Uterus (tissue), 2 donors: Measurements from ENCODE around the gene AGPAT4.

Experiments
- POLR2A ChIP-seq, 2 donors: fragments of 450-650 bp; IDR thresholded peaks; one replicate each; pipeline ENCODE4 v1.6.1; 2016; ENCODE audit warnings: antibody characterized with exemption in 2 of 2, mild to moderate bottlenecking in 1 of 2, moderate library complexity in 1 of 2
- TF ChIP-seq, protein P1 (sequence below), 4 experiments: fragments of 200-600 bp in 2 of 4; fragments of 450-650 bp in 2 of 4; sonication (generic) in 2 of 4; IDR thresholded peaks; one replicate each; pipeline ENCODE4 v1.5.1; 2016 to 2019; ENCODE audit warnings: antibody characterized with exemption in 4 of 4, mild to moderate bottlenecking in 2 of 4, moderate library complexity in 1 of 4

DNA sequence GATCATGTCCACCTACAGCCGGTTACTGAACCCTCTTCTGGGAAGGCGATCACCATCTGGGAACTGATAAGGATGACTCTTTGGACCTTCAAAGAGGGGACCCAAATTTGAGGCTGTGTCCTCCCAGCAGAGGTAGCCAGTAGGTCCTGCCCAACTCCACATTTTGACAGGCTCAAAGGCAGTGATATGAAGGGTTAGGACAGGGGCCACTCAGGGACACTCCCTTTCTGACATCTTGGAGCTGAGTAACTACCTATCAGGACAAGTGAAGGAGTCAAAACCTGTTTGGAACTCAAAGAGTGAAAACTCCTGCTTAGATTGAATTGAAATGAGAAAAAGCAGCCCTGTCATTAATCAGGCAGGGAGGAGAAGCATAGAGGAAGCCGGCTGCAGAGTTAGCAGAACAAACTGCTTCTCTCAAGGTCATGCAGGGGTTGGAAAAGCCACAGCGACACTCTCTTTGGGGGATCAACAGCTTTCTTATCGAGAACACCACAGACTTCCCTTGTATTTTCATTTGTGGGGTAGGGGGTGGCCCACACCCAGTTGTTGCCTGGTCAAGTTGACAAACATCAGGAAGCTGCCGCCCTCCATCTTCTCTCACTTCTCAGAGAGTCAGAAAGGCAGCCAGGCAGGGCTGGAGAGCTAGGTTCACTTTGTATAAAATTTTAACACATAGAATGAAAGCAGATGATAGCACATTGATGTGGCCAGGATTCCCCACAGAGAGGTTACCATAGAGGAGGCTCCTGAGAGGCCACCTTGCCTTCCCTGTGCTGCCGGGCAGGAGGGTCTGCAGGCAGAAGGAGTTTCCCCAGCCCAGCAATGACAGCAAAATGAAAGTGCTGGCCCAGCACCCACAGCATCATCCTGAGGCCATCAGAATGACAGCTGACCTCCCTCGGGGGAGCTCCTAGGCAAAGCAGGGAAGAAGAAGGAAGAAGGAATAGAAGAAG is 47.6 kb downstream of the AGPAT4 start:
- TF ChIP-seq POLR2A (IDR thresholded peaks at IDR 0.05), result no peak
- TF ChIP-seq, protein P1, sequence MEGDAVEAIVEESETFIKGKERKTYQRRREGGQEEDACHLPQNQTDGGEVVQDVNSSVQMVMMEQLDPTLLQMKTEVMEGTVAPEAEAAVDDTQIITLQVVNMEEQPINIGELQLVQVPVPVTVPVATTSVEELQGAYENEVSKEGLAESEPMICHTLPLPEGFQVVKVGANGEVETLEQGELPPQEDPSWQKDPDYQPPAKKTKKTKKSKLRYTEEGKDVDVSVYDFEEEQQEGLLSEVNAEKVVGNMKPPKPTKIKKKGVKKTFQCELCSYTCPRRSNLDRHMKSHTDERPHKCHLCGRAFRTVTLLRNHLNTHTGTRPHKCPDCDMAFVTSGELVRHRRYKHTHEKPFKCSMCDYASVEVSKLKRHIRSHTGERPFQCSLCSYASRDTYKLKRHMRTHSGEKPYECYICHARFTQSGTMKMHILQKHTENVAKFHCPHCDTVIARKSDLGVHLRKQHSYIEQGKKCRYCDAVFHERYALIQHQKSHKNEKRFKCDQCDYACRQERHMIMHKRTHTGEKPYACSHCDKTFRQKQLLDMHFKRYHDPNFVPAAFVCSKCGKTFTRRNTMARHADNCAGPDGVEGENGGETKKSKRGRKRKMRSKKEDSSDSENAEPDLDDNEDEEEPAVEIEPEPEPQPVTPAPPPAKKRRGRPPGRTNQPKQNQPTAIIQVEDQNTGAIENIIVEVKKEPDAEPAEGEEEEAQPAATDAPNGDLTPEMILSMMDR (IDR thresholded peaks at IDR 0.05), result no peak
